ENCODE measurements around the gene QKI. TPM values are rescaled to one million over a fixed set of nuclear protein-coding genes. Genes with fewer than 3 reads are reported as not detected.

QKI gene
- total and polyA plus RNA-seq, 10 of the 15 experiments (the other 5 are each of a cell fraction or from before 2014, with no cell fraction given) = 4.7 to 72.5 (median 38.9) TPM

DNA sequence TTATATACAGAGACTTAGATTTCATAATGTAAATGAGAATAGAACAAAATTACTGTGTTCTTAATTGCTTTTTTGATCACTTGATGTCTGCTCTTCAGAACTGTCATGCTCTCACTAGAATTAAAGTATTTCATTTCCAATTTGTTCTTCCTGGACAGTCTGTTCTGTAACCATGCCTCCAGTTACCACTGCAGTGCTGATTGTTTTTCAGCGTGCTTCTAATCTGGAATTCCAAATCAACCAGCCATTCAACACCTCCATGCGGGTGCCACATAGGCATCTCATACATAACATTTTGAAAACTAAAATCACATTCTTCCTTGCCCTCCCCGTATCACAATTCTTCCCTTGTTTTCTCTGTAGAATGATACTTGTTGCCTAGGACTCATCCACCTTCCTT is 132.8 kb downstream of the QKI start (continued):
- TF ChIP-seq BHLHE40 (IDR thresholded peaks at IDR 0.05; ENCODE audit: borderline replicate concordance in 1 of 2, low read depth in 2 of 2, low read length in 1 of 2) (no peak), IKZF1 (conservative IDR thresholded peaks at IDR 0.05) (no peak), SPI1 (IDR thresholded peaks at IDR 0.05; ENCODE audit: borderline replicate concordance, insufficient read depth, low read depth, low read length) (no peak), EGR1 (IDR thresholded peaks at IDR 0.05; ENCODE audit: borderline replicate concordance in 1 of 2, low read depth in 2 of 2, low read length in 2 of 2) (no peak), YY1 (IDR thresholded peaks at IDR 0.05; ENCODE audit: low read depth, low read length) (no peak), MTA2 (IDR thresholded peaks at IDR 0.05; ENCODE audit: low read depth) (no peak), RAD51 (IDR thresholded peaks at IDR 0.05) (no peak), TAF1 (IDR thresholded peaks at IDR 0.05; ENCODE audit: borderline replicate concordance, low read depth, low read length) (no peak), NFYA (IDR thresholded peaks at IDR 0.05; ENCODE audit: borderline replicate concordance, low read depth, low read length) (no peak)
- TF ChIP-seq, protein P1, sequence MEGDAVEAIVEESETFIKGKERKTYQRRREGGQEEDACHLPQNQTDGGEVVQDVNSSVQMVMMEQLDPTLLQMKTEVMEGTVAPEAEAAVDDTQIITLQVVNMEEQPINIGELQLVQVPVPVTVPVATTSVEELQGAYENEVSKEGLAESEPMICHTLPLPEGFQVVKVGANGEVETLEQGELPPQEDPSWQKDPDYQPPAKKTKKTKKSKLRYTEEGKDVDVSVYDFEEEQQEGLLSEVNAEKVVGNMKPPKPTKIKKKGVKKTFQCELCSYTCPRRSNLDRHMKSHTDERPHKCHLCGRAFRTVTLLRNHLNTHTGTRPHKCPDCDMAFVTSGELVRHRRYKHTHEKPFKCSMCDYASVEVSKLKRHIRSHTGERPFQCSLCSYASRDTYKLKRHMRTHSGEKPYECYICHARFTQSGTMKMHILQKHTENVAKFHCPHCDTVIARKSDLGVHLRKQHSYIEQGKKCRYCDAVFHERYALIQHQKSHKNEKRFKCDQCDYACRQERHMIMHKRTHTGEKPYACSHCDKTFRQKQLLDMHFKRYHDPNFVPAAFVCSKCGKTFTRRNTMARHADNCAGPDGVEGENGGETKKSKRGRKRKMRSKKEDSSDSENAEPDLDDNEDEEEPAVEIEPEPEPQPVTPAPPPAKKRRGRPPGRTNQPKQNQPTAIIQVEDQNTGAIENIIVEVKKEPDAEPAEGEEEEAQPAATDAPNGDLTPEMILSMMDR (IDR thresholded peaks at IDR 0.05 in 2 of 3, conservative IDR thresholded peaks at IDR 0.05 in 1 of 3; ENCODE audit: control insufficient read depth in 2 of 3, extremely low read depth in 1 of 3, insufficient read depth in 1 of 3, low read depth in 3 of 3, low read length in 3 of 3) = no peak

DNA sequence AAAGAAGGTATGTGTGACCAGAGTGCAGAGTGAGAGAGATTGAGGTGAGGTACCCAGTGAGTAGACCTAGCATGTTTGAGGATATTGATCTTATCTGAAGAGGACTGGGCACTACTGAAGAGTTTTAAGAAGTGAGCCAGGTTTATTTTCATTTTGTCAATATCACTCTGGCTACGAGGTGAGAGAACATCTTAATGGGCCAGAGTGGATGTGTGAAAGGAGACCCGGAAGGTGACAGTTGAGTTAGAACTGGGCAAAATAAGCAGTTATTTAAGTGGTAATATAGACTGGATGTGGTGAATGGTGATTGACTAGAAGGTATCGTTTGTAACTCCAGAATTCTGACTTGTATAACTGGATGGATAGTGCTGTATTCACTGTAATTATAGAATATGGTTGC is 134.1 kb downstream of the QKI start:
- H4K20me1 ChIP-seq (ENCODE audit: control insufficient read depth, insufficient read depth) = no peaks in the 10 kb centered on the region
- ChIA-PET SMC1A (ENCODE audit: uncharacterized antibody, unreplicated experiment) (no interaction called here), RAD21 (ENCODE audit: unreplicated experiment) (no interaction called here), CTCF (no interaction called here), POLR2A (no interaction called here)
- no peak overlapping the region for H3K4me2 ChIP-seq (ENCODE audit: control insufficient read depth, insufficient read depth)
- H3K27me3 ChIP-seq (replicated peaks in 1 of 2; ENCODE audit: control insufficient read depth in 2 of 2, insufficient read depth in 2 of 2, low read length in 1 of 2) = no peaks in the 10 kb centered on the region
- in situ Hi-C loops (cut with MboI) (no loop called here), intact Hi-C loops (cut with micrococcal nuclease; ENCODE audit: unreplicated experiment) (no loop called here)
- 100% methylated on average over 3 of the region's 3 CpGs for WGBS (ENCODE audit: insufficient coverage, insufficient replicate concordance, low lambda C conversion rate, missing lambda C conversion rate)
- no peak overlapping the region for H2AFZ ChIP-seq (ENCODE audit: control insufficient read depth, low read depth, low read length)
- no peak overlapping the region for H3K27ac ChIP-seq (ENCODE audit: control insufficient read depth, insufficient read depth)
- no peaks in the 10 kb centered on the region; the same call in 1 of the 2 replicates for H3K4me1 ChIP-seq (ENCODE audit: control insufficient read depth, insufficient read depth, low read length)
- H3K9me3 ChIP-seq (replicated peaks; ENCODE audit: control insufficient read depth, insufficient read depth, low read length) = no peaks in the 10 kb centered on the region; the same call in 2 of the 3 replicates
- TF ChIP-seq TARDBP (IDR thresholded peaks at IDR 0.05; ENCODE audit: borderline replicate concordance) (no peak), FOXK2 (IDR thresholded peaks at IDR 0.05) (no peak), POLR2A (IDR thresholded peaks at IDR 0.05; ENCODE audit: low read depth, low read length) (no peak)
- no peak overlapping the region for H3K9ac ChIP-seq (ENCODE audit: control insufficient read depth, insufficient read depth, low read length)
- FAIRE-seq (no peak), ATAC-seq (no peak), DNase-seq (ENCODE audit: low read depth, low spot score) (no peak)
- no peaks in the 10 kb centered on the region; the same call in 1 of the 2 replicates for H3K79me2 ChIP-seq (ENCODE audit: control insufficient read depth, insufficient read depth, low read length)
- H3K36me3 ChIP-seq (ENCODE audit: control insufficient read depth in 2 of 2, insufficient read depth in 2 of 2, low read length in 1 of 2) = peaks cover 0 to 4% of the 10 kb centered on the region in 2 experiments; a peak in 3 of 4 replicates
- BruUV-seq (replicated peaks) = no TSS peak
- H3K4me3 ChIP-seq = no peak overlapping the region
